ENCODE results near the gene TCF12. TPM values are rescaled to one million over a fixed set of nuclear protein-coding genes. Genes with fewer than 3 reads are reported as not detected.

TCF12 gene
- total RNA-seq, 1 donor from 2014 or later = 112 TPM

DNA sequence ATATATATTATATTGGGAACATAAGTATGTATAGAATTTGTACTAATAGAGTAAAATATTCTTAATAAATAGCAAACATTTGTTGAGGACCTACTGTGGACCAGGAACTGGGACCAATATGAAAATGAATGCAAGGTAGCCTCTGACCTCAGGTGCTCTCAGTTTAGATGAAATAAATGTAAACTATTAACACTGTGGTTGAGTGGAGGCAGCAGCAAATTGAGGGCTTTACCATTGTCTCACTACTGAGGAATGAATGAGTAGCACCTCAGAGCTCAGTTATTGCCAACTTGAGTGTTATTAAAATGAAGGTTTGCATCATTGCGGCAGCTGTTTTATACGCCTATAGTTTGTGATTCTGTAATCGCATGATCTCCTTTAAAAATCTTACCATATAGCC lies 366.9 kb downstream of the TCF12 start:
- peaks cover 37% of the 10 kb centered on the region for H3K36me3 ChIP-seq (ENCODE audit: insufficient read depth, low read length)
- TF ChIP-seq EZH2 (IDR thresholded peaks at IDR 0.05; ENCODE audit: insufficient read depth, low read length) (no peak), CTCF (IDR thresholded peaks at IDR 0.05; ENCODE audit: insufficient read depth, low read depth, low read length) (no peak)
- H3K9me3 ChIP-seq (ENCODE audit: insufficient read depth, low read depth, low read length) = no peaks in the 10 kb centered on the region
- H3K4me3 ChIP-seq (ENCODE audit: insufficient read depth, low read depth, low read length) = no peak overlapping the region
- H4K20me1 ChIP-seq (ENCODE audit: insufficient read depth, low read length) = no peaks in the 10 kb centered on the region
- Mint-ChIP-seq H3K9me3 (ENCODE audit: unreplicated experiment) (no peaks in the 10 kb centered on the region), H3K4me1 (ENCODE audit: low read depth, unreplicated experiment) (peaks cover 4% of the 10 kb centered on the region), H3K27me3 (ENCODE audit: low read depth, unreplicated experiment) (no peaks in the 10 kb centered on the region), H3K4me3 (ENCODE audit: unreplicated experiment) (no peak overlapping the region), H3K27ac (ENCODE audit: unreplicated experiment) (no peak overlapping the region), H3K36me3 (ENCODE audit: low read depth, unreplicated experiment) (peaks cover 30% of the 10 kb centered on the region)
- H3K27ac ChIP-seq (ENCODE audit: low read depth, low read length) = no peak overlapping the region
- H3K4me1 ChIP-seq (ENCODE audit: insufficient read depth, low read length) = no peaks in the 10 kb centered on the region
- H3K27me3 ChIP-seq (ENCODE audit: insufficient read depth, low read length) = no peaks in the 10 kb centered on the region
- no peak overlapping the region for H3K9ac ChIP-seq (ENCODE audit: low read length)
- no peak for FAIRE-seq
- no peak for DNase-seq (ENCODE audit: low read depth)
- H2AFZ ChIP-seq (ENCODE audit: low read depth, low read length) = no peak overlapping the region
- H3K79me2 ChIP-seq (ENCODE audit: insufficient read depth, low read length) = no peaks in the 10 kb centered on the region
- no peak overlapping the region for H3K4me2 ChIP-seq (ENCODE audit: low read length)

DNA sequence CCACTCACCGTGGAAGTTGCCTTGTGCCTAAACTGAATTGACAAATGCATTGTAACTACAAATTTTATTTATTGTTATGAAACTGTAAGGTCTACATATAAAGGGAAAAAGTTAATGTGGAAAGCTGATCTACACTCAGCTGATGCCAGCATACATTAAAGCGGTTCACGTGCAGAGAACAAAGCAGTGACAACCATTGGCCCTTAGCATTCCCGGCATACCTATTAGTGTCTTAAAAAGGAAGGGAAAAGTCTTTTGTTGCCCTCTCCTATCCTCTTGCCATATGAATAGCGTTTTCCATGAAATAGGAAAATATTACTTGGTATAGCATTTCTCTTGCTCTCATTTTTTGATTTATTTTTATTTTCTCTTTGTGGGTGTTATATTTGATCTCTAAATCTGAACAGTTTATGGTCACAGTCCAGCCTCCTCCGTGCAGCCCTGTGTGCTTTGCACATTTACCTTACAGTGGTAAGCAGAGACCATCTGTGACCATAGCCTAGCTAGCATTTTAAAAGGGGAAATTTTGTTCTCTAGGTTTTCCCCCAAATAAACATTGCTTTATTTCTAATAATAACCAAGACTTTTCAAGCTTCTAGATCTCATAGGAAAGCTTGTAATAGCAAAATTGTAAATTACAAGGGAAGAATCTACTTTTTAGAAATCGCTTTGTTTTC lies 368.1 kb downstream of the TCF12 start:
- Histone ChIP-seq H3K9me3 (ENCODE audit: insufficient read depth, low read depth, low read length) (no peaks in the 10 kb centered on the region), H3K27ac (ENCODE audit: low read depth, low read length) (no peak overlapping the region), H4K20me1 (ENCODE audit: insufficient read depth, low read length) (no peaks in the 10 kb centered on the region), H3K27me3 (ENCODE audit: insufficient read depth, low read length) (no peaks in the 10 kb centered on the region), H2AFZ (ENCODE audit: low read depth, low read length) (no peak overlapping the region), H3K36me3 (ENCODE audit: insufficient read depth, low read length) (peaks cover 34% of the 10 kb centered on the region), H3K4me3 (ENCODE audit: insufficient read depth, low read depth, low read length) (no peak overlapping the region), H3K79me2 (ENCODE audit: insufficient read depth, low read length) (no peaks in the 10 kb centered on the region), H3K9ac (ENCODE audit: low read length) (no peak overlapping the region), H3K4me1 (ENCODE audit: insufficient read depth, low read length) (no peaks in the 10 kb centered on the region), H3K4me2 (ENCODE audit: low read length) (no peak overlapping the region)
- DNase-seq (ENCODE audit: low read depth) (no peak), FAIRE-seq (no peak)
- H3K4me1 Mint-ChIP-seq (ENCODE audit: low read depth, unreplicated experiment) = peaks cover 4% of the 10 kb centered on the region
- no peak overlapping the region for H3K4me3 Mint-ChIP-seq (ENCODE audit: unreplicated experiment)
- H3K36me3 Mint-ChIP-seq (ENCODE audit: low read depth, unreplicated experiment) = peaks cover 25% of the 10 kb centered on the region
- no peak for TF ChIP-seq CTCF (IDR thresholded peaks at IDR 0.05; ENCODE audit: insufficient read depth, low read depth, low read length)
- TF ChIP-seq EZH2 (IDR thresholded peaks at IDR 0.05; ENCODE audit: insufficient read depth, low read length) = no peak
- no peak overlapping the region for H3K27ac Mint-ChIP-seq (ENCODE audit: unreplicated experiment)
- no peaks in the 10 kb centered on the region for H3K9me3 Mint-ChIP-seq (ENCODE audit: unreplicated experiment)
- H3K27me3 Mint-ChIP-seq (ENCODE audit: low read depth, unreplicated experiment) = no peaks in the 10 kb centered on the region

GRCh38 chr15:57287123-57287521 lies 368.7 kb downstream of the TCF12 start:
- TF ChIP-seq CTCF (IDR thresholded peaks at IDR 0.05; ENCODE audit: insufficient read depth, low read depth, low read length) (no peak), EZH2 (IDR thresholded peaks at IDR 0.05; ENCODE audit: insufficient read depth, low read length) (no peak)
- peaks cover 24% of the 10 kb centered on the region for H3K36me3 Mint-ChIP-seq (ENCODE audit: low read depth, unreplicated experiment)

More at GRCh38 chr15:57287123-57287521, 368.7 kb downstream of the TCF12 start:
- Histone ChIP-seq H2AFZ (ENCODE audit: low read depth, low read length) (no peak overlapping the region), H3K9me3 (ENCODE audit: insufficient read depth, low read depth, low read length) (no peaks in the 10 kb centered on the region), H3K36me3 (ENCODE audit: insufficient read depth, low read length) (peaks cover 34% of the 10 kb centered on the region), H3K4me1 (ENCODE audit: insufficient read depth, low read length) (no peaks in the 10 kb centered on the region), H3K4me3 (ENCODE audit: insufficient read depth, low read depth, low read length) (no peak overlapping the region), H3K79me2 (ENCODE audit: insufficient read depth, low read length) (no peaks in the 10 kb centered on the region), H4K20me1 (ENCODE audit: insufficient read depth, low read length) (no peaks in the 10 kb centered on the region), H3K4me2 (ENCODE audit: low read length) (no peak overlapping the region), H3K9ac (ENCODE audit: low read length) (no peak overlapping the region), H3K27ac (ENCODE audit: low read depth, low read length) (no peak overlapping the region), H3K27me3 (ENCODE audit: insufficient read depth, low read length) (no peaks in the 10 kb centered on the region)
- no peak overlapping the region for H3K4me3 Mint-ChIP-seq (ENCODE audit: unreplicated experiment)
- FAIRE-seq (peak; percentile 20), DNase-seq (ENCODE audit: low read depth) (no peak)
- no peak overlapping the region for H3K27ac Mint-ChIP-seq (ENCODE audit: unreplicated experiment)
- H3K9me3 Mint-ChIP-seq (ENCODE audit: unreplicated experiment) = no peaks in the 10 kb centered on the region
- H3K4me1 Mint-ChIP-seq (ENCODE audit: low read depth, unreplicated experiment) = peaks cover 4% of the 10 kb centered on the region
- H3K27me3 Mint-ChIP-seq (ENCODE audit: low read depth, unreplicated experiment) = no peaks in the 10 kb centered on the region
